Measurements from ENCODE around the gene OPTC.
"Not testable (repeated sequence)": the region's sequence is repeated elsewhere in the genome, so short reads cannot be mapped to it uniquely, and the experiment has no call there.

Gene OPTC, protein sequence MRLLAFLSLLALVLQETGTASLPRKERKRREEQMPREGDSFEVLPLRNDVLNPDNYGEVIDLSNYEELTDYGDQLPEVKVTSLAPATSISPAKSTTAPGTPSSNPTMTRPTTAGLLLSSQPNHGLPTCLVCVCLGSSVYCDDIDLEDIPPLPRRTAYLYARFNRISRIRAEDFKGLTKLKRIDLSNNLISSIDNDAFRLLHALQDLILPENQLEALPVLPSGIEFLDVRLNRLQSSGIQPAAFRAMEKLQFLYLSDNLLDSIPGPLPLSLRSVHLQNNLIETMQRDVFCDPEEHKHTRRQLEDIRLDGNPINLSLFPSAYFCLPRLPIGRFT

GRCh38 chr1:203493901-203494300, at the start of gene OPTC:
TSS of gene OPTC (plus strand) at chr1:203494153. CDS start at chr1:203496006, 1,853 bp downstream.
- no peak for DNase-seq (ENCODE audit: low spot score)

- no peak for DNase-seq (ENCODE audit: low spot score)
These were observed 49.8 kb upstream of the OPTC start for GRCh38 chr1:203444171-203444576.

GRCh38 chr1:203447151-203447550, 46.8 kb upstream of the OPTC start:
- DNase-seq (ENCODE audit: low spot score) = no peak

GRCh38 chr1:203447598-203447997, 46.4 kb upstream of the OPTC start:
- not testable (repeated sequence) for DNase-seq (ENCODE audit: low spot score)

DNA sequence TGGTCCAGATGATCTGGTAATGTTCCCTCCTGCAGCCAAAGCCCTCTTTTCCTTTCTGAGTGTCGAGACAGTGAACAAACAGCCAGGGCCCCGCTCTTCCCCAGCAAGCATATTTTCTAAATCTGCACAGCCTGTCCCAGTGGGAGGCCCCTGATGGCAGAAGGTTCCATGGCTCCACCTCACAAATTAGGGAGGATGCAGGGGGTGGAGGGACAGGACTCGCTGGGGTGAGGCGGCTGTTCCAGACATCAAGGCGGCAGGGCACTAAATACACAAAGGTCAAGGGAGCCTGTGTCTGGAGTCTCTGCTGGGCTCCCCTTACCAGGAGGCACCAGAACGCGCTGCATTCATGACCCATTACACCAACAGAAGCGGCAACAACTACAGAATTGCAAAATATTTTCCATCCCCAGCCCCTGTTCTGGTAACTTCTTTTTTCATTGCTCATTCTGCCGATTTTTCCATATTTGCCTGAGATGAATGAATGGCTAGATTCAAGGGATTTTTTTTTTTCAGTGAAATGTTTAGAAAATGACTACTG, 45.4 kb upstream of the OPTC start:
- peak; percentile 85 for DNase-seq (ENCODE audit: low spot score)

DNA sequence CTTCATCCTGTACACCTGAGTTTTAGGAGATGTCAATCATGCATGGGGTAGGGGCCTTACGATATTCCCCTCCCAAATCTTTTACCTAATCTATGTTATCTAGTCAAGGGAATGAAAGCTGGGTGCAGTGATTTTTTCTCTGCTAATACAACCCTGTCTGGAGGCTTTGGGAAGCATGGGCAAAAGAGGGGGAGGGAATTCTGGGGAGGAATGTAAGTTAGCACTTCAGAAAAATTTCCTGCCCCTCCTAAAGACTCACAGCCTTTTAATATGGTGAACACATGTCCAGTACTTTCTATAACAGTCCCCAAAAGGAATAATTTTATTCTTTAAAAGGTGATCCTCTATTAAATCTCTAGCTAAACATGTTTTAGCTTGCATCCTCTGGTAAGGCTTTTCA, 44.0 kb upstream of the OPTC start:
- no peak for DNase-seq (ENCODE audit: low spot score)

GRCh38 chr1:203450479-203451149, 43.3 kb upstream of the OPTC start:
- no peak for DNase-seq (ENCODE audit: low spot score)

DNA sequence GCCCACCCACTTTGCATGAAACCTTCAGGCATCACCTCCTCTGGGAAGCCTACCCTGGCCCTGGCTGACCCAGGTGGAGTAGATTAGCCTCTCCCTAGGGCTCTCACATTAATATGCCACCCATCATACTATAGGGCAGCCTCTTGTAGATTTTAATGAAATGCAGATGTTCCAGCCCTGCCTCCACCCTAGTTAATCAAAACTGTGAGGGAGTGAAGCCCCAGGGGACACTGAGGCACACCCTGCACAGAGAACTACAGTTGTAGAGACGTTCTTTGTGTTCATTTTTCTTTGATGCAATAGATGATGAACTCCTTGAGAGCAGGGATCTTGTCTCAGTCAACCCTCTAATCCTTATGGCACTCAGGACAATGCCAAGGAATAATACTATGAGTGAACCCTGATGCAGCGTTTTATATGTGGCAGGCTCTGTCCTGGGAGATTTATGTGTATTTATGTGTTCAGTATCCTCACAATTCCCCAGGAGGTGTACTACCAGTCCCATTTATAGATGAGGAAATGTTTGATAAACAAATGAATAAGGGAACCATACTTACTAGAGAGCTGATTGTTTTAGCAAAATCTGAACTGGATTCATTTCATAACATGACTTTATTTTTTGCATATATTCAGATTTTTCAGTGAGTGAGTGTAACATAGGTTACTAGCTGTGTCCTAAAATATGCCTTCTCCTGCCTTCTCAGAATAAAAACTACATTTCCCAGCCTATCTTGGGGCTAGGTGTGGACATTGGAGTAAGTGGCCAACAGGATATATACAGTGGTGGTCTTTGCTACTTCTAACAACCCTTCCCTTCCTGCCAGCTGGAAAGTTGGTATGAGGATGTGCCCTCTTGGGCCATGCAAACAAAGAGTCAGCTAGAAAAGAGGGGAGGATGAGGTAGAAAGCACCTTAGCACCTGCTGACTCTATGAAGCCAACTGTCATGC, 41.8 kb upstream of the OPTC start:
- no peak for DNase-seq (ENCODE audit: low spot score)

DNA sequence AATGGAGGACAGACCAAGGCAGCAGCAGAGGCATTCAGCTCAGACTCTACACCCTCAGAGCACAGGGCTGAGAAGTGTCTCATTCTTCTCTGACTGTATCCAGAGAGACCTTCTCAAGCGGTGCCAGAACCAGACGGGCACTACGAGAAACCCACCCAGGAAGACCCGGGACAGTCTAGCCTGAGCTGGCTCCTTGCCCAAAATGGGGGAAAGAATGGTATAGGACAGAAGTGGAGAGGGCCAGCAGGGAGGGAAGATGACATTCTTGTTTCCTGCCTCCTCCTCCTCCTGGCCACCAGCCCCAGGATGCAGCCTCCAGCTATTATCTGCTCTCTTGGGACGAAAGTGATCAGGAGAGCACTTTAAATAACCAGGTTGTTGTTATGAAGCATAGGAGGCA, 40.9 kb upstream of the OPTC start:
- no peak for DNase-seq (ENCODE audit: low spot score)

GRCh38 chr1:203453616-203454015, 40.3 kb upstream of the OPTC start:
- DNase-seq (ENCODE audit: low spot score) = no peak

DNA sequence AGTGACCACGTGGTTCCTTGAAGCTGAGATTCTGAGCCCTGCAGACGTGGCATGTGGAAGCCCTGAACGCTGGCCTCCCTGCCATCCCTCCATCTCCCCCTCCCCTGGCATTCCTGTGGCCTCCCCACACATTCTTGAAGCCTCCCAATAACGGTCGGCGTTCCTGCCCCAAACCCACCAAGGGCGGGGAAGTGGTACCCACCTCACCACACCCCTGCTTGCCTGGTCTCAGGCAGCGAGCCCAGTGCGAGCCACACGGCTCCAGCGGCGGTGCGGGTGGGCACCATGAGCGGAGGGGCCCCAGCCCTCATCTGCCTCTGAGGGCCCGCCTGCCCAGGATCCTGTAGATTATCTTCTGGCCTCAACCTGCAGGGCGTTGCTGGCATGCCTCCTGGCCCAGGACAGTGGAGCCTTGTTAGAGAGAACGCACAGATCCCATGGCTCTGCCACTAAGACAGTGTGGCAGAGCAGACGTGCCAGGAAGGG, 38.9 kb upstream of the OPTC start:
- no peak for DNase-seq (ENCODE audit: low spot score)

GRCh38 chr1:203455706-203456105, 38.2 kb upstream of the OPTC start:
- DNase-seq (ENCODE audit: low spot score) = no peak

GRCh38 chr1:203456577-203456976, 37.4 kb upstream of the OPTC start:
- DNase-seq (ENCODE audit: low spot score) = no peak

DNA sequence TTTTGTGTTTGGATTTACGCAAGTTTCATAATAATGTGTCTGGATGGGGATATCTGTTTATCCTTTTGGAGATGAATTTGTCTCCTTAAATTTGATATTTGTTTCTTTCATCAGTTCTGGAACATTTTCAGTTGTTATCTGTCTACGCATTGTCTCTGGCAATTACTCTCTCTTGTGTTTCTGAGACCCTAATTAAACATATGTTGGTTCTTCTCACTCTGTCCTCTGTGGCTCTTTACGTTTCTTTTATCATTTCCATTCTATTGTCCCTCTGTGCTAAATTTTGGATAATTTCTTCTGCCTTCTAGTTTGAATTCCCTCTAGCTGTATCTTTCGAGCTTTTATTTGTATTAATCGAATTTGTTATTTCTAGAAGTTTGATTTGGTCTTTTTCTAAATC, 35.9 kb upstream of the OPTC start:
- DNase-seq (ENCODE audit: low spot score) = no peak

DNA sequence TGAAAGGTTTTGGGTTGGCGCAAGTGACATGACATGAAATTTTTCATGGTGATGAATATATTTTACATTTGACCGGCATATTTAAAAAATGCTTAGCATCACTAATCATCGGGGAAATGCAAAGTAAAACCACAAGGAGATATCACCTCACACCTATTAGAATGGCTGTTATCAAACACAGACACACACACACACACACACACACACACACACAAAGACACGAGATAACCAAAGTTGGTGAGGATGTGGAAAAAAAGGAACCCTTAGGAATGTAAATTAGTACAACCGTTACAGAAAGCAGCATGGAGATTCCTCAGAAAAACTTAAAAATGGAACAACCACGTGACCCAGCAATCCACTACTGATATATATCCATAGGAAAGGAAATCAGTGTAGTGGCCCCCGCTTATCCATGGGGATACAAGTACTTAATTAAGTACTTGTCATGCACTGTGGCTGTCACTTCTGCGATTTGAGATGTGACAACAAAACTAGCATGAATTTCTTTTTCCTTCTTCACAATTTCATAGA, 34.2 kb upstream of the OPTC start:
- no peak for DNase-seq (ENCODE audit: low spot score)

- no peak for DNase-seq (ENCODE audit: low spot score)
These were observed 32.2 kb upstream of the OPTC start for GRCh38 chr1:203461717-203462116.

- no peak for DNase-seq (ENCODE audit: low spot score)
These were observed 31.8 kb upstream of the OPTC start for GRCh38 chr1:203462143-203462542.

GRCh38 chr1:203462878-203463277, 31.1 kb upstream of the OPTC start:
- DNase-seq (ENCODE audit: low spot score) = no peak

GRCh38 chr1:203463469-203464062, 30.4 kb upstream of the OPTC start:
- no peak for DNase-seq (ENCODE audit: low spot score)

DNA sequence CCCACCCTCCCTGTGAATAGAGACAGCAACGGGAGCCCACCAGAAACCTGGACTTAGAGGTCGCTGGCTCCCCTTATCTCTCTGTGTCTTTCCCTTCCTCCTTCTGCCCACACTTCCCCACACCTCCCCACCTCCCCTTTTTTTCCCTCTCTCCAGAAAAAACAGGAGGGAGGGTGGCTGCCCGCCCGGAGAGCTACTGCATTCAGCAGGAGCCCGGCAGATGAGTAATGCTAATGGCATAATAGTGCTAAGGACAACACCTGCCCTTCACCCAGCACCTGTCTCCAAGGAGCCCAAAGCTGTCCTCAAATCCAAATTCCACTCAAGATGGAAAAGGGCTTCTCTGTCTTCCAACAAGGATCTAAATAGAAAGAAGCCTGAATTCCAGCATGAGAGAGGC, 29.7 kb upstream of the OPTC start:
- DNase-seq (ENCODE audit: low spot score) = no peak

DNA sequence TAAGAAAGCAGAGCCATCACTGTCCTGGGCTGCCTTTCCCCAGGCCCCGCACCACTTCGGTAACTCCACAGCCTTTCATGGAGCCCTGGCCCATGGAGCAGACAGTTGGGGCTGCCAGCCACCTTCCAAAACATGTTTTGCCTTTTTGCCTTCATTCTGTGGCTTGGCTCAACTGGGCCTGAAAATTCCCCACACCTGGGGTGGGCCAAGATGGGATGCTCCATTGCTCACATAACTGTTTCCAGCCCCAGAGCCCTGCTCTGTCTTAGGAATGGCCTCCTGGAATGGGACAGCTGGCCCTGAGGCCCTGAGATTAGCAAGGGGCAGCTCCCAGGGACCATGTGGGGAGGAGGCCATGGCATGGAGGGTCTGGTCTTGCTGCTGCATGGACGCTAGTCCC, 29.2 kb upstream of the OPTC start:
- no peak for DNase-seq (ENCODE audit: low spot score)
